Activated gamma-delta T cell treated with Interleukin-2 at 50 U/mL for 16 hours (primary cell): Measurements from ENCODE around the gene MAPRE3.

Source experiments
- DNase-seq: peaks from one replicate; pipeline ENCODE4 v3.0.0-alpha.2; 2020

The MAPRE3 gene

DNA sequence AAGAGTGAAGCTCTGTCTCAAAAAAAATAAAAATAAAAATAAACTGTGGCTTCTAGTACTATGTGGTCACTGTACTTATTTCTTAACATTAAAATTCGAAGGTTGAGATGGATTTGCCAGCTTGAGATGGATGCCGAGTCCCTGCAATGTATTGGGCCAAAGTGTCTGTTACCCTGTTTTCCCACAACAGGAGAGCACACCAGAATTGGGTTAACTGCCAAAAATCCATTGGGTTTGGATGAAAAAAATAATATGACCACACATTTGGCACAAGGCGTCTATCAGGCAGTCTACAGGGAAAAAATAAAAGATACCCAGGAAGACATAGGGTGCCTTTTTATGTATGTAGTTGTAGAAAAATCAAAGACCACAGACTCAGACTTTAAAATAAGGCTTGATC is 19.2 kb upstream of the MAPRE3 start:
- DNase-seq: no peak

DNA sequence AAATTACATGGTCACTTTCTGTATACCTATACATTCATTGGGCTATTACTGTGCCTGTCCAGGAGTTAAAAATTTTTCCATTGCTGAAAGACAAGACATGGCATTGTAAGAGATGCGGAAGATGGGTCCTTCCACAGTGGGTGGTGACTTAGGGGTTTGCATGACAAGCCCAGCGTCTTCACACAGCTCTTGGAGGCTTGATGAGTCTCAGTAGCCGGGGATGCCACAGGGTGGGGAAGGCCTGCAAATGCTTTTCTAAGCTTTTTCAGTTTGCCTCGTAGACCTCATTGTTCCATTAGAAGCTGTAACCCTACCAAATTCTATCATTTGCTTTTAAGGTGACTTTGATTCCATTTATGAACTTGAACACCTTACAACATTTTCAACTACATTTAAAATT is 18.1 kb upstream of the MAPRE3 start:
- no peak for DNase-seq

DNA sequence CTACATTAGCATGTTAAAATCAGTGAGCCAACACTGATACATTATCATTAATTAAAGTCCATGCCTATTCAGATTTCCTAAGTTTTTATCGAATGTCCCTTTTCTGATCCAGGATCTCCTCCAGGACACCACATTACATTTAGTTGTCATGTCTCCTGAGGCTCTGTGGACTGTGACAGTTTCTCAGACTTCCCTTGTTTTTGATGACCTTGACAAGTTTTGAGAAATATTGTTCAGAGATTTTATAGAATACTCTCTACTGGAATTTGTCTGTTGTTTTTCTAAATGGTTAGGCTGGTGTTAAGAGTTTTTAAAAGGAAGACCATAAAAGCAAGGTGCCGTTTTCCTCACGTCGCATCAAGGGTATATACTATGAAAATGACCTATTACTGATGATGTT is 16.3 kb upstream of the MAPRE3 start:
- no peak for DNase-seq

DNA sequence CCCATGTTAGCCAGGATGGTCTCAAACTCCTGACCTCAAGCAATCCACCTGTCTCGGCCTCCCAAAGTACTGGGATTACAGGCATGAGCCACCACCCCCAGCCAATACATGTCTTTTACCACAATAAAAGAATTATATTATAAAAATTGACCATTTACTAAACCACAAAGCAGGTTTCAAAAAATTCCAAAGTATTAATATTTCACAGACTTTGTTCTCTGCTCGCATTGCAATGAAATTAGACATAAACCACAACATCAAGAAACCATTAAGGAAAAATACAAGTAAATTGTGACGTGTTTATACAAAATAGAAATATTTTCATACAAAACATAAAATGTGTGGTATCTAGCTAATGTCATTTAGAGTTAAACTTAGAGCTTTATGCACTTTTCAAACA is 13.4 kb upstream of the MAPRE3 start:
- DNase-seq: no peak

DNA sequence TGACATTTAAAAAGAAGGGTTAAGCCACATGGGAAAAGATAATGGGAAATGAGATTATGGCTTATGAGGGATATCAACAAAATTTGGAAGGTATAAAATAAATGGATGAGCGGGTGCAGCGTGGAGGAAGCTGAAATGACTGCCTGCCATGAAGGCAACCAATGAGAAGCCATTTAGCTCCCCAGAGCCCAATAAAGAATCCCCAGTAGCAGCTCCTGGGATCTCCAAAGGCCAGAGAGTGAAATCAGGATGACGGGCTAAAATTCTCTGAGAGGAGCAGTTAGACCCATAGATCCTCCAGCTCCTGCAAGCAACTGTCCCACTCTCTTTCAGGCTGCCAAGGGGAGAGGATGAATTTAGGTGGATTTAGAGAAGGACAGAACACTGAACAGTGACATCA is 12.9 kb upstream of the MAPRE3 start:
- DNase-seq: no peak

DNA sequence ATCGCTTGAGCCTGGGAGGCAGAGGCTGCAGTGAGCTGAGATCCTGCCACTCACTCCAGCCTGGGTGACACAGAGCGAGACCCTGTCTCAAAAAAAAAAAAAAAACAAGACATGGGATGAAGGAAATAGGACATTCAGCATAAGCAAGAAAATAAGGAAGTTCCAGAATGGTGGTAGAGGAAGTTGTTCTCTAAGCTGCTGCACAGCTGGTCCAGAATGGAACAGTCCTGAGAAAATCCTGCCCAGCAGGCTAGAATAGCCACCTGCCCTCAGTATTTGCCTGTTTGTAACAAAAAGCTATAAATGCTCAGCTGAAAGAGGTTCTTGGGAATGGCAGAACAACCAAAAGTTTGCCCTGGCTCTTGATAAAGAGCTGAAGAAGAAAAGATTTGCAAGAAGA is 11.1 kb upstream of the MAPRE3 start:
- DNase-seq: no peak

DNA sequence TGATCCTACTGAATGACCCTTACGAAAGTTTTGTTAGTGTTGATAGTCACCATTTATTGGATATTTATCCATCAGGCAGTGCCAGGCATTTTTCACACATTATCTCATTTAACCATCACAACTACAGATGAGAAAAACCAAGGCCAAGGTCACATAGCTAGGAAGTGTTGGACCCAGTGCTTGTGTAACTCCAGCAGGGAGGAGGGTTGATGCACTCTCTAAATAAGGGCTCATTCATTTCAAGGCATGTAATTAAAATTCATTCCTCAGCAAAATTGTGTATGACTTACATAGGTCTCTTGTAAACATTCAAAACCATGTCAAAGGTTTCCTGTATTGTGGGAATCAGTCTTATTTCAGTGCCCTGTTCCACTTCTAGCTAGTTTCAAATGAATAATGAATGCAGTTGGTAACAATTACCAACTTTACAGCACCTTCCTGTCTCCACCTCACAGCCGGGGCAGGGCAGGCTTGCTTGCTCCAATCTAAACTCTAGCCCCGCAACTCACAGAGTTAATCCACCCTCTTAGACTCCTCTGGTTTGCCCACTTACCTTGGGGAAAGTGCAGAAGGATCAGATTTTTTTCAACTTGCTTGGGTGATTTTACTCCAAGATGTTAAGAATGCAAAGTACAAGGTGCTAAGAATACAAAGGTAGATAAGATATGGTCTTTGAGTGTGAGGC is 5.8 kb upstream of the MAPRE3 start:
- no peak for DNase-seq

DNA sequence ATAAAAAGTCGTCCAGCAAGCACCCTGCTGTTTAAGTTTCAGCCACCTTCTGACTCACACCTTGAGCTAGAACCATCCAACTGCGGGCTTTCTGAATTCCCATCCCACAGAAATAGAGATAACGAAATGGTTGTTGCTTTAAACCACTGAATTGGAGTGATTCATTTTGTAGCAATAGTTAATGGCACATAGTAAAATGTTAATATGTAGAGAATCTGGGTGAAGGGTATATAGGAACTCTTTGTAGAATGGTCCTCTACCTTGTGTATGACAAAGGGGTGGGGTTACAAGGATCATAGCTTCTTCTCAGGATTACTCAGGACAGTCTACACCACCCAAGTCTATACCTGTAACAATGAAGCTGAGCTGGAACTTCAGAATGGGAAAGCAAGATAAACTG is 2.4 kb upstream of the MAPRE3 start:
- DNase-seq: no peak

DNA sequence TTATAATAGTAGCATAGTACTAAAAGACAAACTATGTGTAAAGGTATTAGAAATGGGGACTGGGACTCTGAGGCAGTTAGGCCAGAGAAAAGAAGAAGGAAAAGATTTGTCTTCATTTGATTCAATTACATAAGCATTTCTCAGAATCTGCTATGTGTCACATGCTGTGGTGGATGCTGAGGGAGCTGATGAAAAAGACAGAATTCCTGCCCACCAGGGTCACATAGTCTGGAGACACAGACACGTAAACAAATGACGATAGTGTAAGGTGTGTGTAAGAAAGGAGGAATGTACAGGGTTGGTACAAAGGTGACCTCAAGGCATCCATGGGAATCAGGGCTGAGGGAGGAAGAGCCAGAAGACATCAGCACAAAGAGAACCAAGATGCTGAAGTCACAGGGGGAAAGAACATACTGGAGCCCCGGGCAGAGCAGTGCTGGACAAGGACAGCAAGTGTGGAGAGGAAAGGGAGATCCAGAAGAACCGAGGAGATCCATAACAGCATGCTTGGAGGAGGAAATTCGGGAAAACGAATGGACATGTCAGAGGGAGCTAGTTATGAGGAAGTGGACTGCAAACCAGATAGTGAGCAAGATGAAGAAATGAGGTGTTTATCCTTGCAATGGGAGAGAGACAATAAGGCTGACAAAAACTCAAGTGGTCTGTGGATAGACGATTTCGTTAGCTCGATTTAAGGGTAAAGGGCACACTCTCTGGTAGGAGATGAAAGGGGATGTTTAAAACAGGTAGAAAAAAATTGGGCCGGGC is 1.2 kb upstream of the MAPRE3 start:
- DNase-seq: no peak

DNA sequence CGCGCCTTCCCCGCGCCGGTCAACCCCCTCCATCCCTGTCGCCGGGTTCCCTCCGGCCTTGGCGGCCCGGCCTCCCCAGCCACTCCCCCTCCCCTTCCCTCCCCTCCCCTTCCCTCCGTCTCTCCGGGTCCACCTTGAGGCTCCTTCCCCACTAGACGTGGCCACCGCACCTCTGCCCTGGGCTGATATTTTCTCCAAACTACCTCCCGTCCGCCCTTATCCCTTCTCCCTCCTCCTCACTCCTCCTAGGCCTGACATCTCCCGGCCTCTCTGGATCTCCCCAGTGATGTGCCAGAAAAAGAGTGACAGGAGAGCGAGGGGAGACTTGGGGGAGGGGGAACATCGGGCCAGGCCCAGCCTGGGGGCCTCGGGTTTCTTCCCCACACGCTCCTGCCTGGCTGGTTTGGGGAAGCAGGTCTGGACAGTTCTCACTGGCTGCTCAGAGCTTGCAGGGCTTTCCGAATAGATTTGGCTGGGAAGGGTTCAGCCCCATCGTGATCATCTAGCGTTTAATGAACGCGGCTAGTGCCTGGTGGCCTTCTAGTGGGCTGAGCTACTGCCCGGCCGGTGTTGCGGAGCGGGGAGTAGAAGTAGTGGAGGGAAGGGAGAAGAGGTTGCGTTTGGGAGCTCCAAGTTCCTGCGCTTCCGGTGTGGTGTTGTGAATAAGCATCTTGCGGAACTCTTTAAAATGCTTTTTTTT is 641 bp downstream of the MAPRE3 start:
- no peak for DNase-seq

DNA sequence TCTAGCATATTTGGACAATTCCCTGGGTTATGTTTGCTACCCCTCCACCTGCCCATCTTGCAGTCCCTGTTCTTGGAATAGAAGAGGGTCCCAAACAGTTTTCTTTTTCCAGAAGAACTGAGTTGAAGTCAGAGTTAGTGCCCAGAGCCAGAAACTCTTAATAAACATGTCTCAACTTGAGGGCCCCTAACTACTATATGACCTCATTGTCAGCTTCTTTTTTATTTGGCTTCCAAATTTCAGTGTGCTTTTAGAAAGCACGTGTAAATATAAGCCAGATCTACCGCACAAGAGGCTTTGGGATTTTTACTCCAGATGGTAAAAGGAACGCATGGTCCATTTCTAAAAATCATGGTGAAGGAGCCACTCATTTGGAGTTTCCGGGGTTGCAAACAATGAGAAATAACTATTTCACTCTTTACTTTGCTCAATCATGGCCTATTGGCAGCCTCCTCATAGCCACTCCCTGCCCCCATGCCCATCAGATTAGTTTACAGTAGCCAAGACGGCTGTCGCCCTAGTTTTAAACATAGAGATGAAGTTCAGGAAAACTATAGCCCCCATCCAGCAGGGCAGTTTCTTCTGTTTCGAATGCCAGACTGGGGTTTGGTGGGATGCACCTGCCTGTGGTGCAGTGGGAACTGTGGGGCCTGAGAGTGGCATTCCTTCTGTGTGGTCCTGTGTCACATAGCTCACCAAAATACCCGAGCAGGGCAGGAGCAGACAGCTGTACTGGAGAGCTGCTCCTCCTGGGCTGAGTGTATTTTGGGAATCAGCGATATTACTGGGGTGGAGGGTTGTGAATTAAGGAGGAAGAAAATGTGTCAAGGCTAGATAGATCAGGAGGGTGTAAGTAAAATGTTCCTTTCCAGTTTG is 1.7 kb downstream of the MAPRE3 start:
- no peak for DNase-seq

DNA sequence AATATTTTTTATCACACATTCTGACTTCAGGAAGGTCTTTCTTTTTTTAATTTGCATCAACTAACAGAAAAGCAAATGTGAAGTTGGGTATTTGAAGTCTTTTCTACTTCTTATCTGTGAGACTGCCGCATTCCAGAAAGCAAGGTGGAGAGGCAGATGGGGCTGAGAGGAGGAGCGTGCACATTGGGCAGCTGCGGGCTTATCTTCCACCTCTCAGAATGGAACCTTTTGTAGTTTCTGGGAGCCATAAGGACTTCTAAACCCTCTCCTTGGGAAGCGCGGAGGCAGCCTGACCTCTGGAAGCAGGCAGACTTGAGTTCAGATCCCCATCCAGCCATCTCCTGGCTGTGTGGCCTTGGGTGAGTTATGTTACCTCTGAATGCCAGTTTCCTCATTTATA is 3.9 kb downstream of the MAPRE3 start:
- no peak for DNase-seq

DNA sequence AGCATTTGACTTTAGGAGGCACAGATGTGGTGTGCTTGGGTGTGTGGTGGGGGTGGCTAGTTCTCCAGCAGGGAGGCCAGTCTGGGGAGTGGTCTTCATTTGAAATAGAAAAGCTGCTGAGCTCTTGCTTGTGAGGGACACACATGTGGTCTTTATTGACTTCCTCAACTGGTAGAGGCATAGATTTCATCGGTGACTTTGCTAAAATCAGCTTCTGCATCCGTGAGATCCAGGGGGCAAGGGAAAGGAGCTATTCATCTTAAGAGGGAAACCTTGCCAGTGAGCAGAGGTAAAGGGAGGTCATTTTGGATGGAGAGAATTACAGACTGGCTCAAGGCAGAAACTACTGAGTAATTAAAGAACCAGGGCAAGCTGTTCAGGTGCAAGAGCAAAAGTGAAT is 4.7 kb downstream of the MAPRE3 start:
- DNase-seq: no peak

DNA sequence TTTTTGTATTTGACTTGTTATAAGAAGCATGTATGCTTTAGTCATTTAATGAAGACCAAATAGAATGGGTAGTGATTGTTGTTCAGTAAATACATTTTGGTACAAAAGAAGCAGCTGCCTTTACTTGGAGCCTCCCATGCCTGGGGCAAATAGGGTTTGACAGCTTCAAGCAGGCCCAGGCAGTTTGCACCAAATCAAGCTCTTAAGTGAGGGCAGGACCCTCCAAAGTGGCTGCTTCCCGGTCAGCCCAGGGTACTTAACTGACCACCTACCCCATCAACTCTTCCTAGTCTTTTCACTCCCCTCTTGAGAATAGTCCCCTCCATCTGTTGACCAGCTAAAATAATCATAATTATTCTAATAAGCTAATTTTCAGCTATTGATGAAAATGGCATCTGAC is 5.2 kb downstream of the MAPRE3 start:
- no peak for DNase-seq

DNA sequence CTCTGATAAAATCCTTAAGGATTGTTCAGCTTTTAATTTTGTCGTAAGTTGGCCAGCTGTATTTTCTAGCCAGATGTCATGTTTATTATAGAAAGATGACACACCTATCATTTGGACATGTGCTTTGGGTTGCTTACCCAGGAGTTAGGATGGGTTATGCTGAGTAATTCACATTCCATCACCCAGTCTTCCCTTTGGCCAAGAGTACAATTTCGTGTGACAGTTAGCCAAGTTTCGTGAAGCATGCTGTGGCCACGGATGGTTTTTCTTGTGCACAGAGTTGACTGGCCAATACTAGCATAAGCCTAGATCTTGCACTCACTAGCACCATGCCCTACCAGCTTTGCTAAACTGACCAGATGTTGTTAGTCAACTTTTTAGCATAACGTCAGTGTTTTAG is 5.8 kb downstream of the MAPRE3 start:
- no peak for DNase-seq

DNA sequence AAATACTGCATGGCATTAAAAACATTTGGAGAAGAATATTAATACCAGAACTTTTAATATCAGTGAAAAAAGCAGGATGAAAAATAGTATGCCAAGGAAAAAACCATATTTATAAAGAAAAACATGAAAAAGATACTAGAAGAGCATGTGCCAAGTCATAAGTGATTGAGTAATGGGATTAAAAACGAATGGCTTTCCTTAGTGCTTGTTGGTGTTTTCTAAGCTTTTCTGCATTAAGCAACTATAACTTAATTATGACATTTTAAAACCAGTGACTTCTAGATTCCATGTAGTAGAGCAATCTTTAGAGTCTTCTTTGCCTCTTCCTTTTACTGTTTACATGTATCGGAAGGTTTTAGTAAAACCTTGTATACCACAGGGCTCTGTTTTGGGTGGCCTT is 6.6 kb downstream of the MAPRE3 start:
- no peak for DNase-seq

DNA sequence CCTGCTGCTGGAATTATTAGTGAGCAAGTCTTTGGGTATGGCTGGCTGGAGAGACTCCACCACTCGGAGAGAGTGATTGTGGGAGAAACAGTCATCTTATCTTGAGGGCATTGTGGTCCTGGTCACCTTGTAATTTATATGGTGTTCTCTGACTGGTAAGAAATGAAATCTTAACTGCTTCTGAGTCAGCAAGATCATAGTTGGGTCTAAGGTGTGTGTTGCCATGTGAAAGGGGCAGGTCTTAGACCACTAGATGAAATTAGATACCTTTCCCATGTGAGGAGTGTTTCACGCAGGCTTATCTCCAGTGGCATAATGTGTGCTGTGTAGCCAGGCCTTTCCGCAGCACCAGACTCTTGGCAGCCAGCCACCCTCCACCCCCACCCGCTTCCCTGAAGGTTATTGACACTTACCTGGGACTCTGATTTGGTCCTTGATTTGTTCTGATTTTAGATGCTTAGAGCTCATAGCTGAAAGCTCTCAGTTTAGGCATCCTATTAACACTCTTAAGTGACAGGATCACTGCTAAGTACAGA is 7.7 kb downstream of the MAPRE3 start:
- DNase-seq: no peak

DNA sequence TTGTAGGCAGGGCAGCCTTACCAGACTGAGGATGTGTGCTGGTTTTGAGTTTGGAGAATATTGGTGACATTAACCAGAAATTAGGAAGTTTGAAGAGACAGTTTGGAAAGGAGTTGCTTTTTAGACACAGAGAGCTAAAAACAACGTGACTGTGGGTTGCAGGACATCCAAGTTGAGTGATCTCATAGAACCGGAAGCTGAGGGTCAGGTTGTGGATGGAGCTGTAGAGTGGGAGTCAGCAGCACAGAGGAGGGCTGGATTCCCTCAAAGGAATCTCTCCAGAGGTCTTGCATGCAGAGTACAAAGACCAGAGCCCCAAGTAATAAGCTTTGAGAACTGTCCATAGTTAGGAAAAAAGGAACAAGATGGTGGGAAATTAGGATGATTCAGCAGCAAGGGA is 9.3 kb downstream of the MAPRE3 start:
- no peak for DNase-seq

DNA sequence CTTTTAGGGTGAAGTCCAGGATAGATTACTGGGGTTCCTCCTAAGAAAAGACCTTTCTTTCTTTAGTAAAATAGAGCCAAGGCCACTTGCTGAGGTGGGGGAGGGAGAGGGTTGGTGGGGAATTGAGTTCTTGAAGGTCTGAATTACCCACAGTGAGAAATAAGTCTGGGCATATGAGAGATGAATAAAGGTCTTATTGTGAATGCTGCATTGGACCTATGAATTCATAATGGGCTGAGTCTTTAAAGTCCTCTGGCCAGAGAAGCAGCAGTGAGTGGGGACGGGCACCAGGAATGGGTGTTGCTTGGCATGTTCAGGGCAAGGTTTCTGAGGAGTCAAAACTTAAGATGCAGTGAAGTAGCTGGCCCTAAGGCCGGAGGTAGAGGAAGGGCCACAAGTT is 10.5 kb downstream of the MAPRE3 start:
- DNase-seq: no peak

DNA sequence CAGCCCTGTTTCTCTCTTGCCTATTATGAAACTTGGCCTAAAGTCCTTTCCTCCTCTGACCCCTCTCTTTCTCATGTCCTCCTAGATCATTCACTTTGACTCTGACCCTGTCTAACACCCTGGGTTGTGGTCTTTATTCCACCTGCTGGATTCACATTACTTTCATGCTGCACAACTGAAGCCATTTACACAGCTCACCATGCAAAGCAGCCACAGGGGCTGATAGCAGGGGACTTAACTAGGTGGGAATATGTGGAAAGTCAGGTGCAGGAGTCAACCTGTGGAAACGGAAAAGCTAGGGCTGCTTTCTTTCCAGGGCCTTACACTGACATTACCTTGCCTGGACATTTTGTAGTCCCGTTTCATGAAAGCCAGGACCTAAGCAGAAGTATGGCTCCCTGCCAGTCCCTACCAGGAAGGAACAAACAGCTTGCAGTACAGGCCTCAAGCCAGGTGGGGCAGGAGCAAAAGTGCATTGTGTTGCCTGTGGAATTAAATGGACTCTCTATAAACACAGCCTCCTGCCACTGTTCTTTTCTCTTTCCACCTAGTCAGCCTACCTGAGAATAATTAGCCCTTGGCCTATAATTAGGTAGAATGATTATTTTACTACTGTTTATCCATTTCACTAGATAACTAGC is 11.8 kb downstream of the MAPRE3 start:
- peak; percentile 7 for DNase-seq

DNA sequence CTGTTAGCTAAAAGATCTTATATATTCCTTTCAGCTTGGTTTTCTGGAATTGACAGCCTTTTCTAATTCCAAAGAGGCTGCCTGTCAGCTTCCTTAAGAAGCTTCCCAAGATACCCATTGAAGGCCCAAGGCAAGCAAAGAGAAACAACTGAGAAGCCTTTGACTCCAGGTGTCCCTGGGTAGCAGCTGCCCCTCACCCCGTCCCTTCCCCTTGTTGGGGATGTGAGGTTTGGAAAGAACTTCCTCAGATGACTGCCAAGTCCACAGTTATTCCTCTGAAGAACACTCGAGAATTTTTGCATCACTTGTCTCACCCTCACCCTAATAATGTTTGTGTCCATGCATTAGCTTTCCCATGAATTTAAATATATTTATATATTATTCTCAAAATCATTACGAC is 13.3 kb downstream of the MAPRE3 start:
- no peak for DNase-seq

DNA sequence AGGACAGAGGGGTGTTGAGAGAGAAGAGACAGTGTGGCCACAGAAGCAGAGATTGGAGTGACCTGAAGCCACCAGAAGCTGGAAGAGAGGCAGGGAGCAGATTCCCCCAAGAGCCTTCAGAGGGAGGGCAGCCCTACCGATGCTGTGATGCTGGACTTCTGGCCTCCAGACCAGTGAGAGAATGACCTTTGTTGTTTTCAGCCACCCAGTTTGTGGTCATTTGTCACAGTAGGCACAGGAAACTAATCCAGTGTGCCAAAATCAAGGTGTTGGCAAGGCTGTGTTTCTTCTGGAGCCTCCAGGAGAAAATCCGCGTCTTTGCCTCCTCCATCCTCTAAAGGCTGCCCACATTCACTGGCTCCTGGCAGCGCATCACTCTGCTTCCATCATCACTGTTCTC is 15.4 kb downstream of the MAPRE3 start:
- no peak for DNase-seq

DNA sequence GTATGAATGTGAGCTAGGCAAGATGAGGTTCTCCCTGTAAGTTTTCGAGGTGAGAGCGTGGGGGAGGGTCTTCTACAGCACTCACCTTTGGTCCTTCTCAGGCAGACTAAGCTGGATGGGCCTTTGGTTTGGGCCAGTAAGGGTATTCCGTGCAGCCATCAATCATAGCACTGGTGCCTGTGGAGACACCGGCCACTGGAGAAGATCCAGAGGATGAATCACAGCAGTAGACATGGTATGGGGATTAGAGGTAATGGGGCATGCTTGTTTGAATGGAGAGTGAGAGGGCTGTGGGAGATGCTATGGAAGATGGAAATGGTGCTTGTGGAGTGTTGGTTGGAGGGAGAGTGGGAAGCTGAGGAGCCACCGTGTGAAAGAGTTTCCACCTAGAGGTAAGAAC is 16.1 kb downstream of the MAPRE3 start:
- DNase-seq: no peak
